SK-N-SH treated with all-trans-retinoic acid at 6 μM for 48 hours (cell line): ENCODE measurements around the gene ARHGEF12.
A peak's percentile ranks its signal among the peaks of the same experiment; 100 is the strongest.

Experiments
- ATAC-seq: fragments of 200-7000 bp; cut with Tn5 transposase; 3 replicates; pipeline ENCODE4 v1.9.1; 2020; ENCODE audit warnings: mild to moderate bottlenecking, moderate library complexity
- ARNTL ChIP-seq: fragments of 450-650 bp; formaldehyde crosslinking; IDR thresholded peaks from 2 replicates; pipeline ENCODE4 v1.5.0; 2020; ENCODE audit warnings: low read depth, mild to moderate bottlenecking, moderate library complexity, borderline replicate concordance
- BACH2 ChIP-seq: fragments of 250-450 bp; sonication (Bioruptor Pico); IDR thresholded peaks from 2 replicates; pipeline ENCODE4 v1.9.0; 2021; ENCODE audit warnings: mild to moderate bottlenecking, borderline replicate concordance
- CREB5 ChIP-seq: fragments of 250-450 bp; sonication (Bioruptor Pico); IDR thresholded peaks from 2 replicates; pipeline ENCODE4 v1.5.1; 2020; ENCODE audit warnings: low read depth, mild to moderate bottlenecking, moderate library complexity
- CSDC2 ChIP-seq: fragments of 250-450 bp; sonication (Bioruptor Pico); IDR thresholded peaks from 2 replicates; pipeline ENCODE4 v1.5.0; 2020; ENCODE audit warnings: mild to moderate bottlenecking, moderate library complexity
- ESRRG ChIP-seq: fragments of 250-450 bp; sonication (Bioruptor Pico); IDR thresholded peaks from 2 replicates; pipeline ENCODE4 v1.6.1; 2021; ENCODE audit warnings: mild to moderate bottlenecking
- GLIS3 ChIP-seq: fragments of 250-450 bp; sonication (Bioruptor Pico); IDR thresholded peaks from 2 replicates; pipeline ENCODE4 v1.5.0; 2020; ENCODE audit warnings: mild to moderate bottlenecking, moderate library complexity
- OSR1 ChIP-seq: fragments of 250-450 bp; sonication (Bioruptor Pico); IDR thresholded peaks from 2 replicates; pipeline ENCODE4 v1.8.0; 2022; ENCODE audit warnings: moderate library complexity, mild to moderate bottlenecking, inconsistent platforms
- PATZ1 ChIP-seq: fragments of 250-450 bp; sonication (Bioruptor Pico); IDR thresholded peaks from 2 replicates; pipeline ENCODE4 v1.8.0; 2020; ENCODE audit warnings: mild to moderate bottlenecking, moderate library complexity, borderline replicate concordance
- PPARA ChIP-seq: fragments of 250-450 bp; sonication (Bioruptor Pico); IDR thresholded peaks from 2 replicates; pipeline ENCODE4 v1.5.0; 2020; ENCODE audit warnings: mild to moderate bottlenecking, borderline replicate concordance
- RARB ChIP-seq: fragments of 250-450 bp; sonication (Bioruptor Pico); IDR thresholded peaks from 2 replicates; pipeline ENCODE4 v1.8.0; 2021; ENCODE audit warnings: mild to moderate bottlenecking, moderate library complexity
- TOX ChIP-seq: fragments of 250-450 bp; sonication (Bioruptor Pico); IDR thresholded peaks from 2 replicates; pipeline ENCODE4 v1.8.0; 2021; ENCODE audit warnings: mild to moderate bottlenecking, moderate library complexity, borderline replicate concordance
- ZC3H10 ChIP-seq: fragments of 250-450 bp; sonication (Bioruptor Pico); IDR thresholded peaks from 2 replicates; pipeline ENCODE4 v1.5.1; 2021; ENCODE audit warnings: mild to moderate bottlenecking, moderate library complexity
- ZFP3 ChIP-seq: fragments of 250-450 bp; sonication (Bioruptor Pico); IDR thresholded peaks from 2 replicates; pipeline ENCODE4 v1.5.0; 2020; ENCODE audit warnings: mild to moderate bottlenecking, moderate library complexity
- ZFP30 ChIP-seq: fragments of 450-650 bp; formaldehyde crosslinking; IDR thresholded peaks from 2 replicates; pipeline ENCODE4 v1.5.0; 2022; ENCODE audit warnings: mild to moderate bottlenecking, moderate library complexity
- ZNF565 ChIP-seq: fragments of 450-650 bp; formaldehyde crosslinking; conservative IDR thresholded peaks from 2 replicates; pipeline ENCODE4 v1.5.0; 2020; ENCODE audit warnings: low read depth, mild to moderate bottlenecking, moderate library complexity
- ZNF70 ChIP-seq: fragments of 450-650 bp; formaldehyde crosslinking; IDR thresholded peaks from 2 replicates; pipeline ENCODE4 v1.5.0; 2020; ENCODE audit warnings: mild to moderate bottlenecking, moderate library complexity
- TF ChIP-seq, protein P1 (sequence below): fragments of 250-450 bp; sonication (Bioruptor Pico); IDR thresholded peaks from 2 replicates; pipeline ENCODE4 v1.5.0; 2020; ENCODE audit warnings: mild to moderate bottlenecking, moderate library complexity
- TF ChIP-seq, protein P2 (sequence below): fragments of 250-450 bp; sonication (Bioruptor Pico); IDR thresholded peaks from 2 replicates; pipeline ENCODE4 v1.5.1; 2021; ENCODE audit warnings: mild to moderate bottlenecking, moderate library complexity

Gene ARHGEF12

DNA sequence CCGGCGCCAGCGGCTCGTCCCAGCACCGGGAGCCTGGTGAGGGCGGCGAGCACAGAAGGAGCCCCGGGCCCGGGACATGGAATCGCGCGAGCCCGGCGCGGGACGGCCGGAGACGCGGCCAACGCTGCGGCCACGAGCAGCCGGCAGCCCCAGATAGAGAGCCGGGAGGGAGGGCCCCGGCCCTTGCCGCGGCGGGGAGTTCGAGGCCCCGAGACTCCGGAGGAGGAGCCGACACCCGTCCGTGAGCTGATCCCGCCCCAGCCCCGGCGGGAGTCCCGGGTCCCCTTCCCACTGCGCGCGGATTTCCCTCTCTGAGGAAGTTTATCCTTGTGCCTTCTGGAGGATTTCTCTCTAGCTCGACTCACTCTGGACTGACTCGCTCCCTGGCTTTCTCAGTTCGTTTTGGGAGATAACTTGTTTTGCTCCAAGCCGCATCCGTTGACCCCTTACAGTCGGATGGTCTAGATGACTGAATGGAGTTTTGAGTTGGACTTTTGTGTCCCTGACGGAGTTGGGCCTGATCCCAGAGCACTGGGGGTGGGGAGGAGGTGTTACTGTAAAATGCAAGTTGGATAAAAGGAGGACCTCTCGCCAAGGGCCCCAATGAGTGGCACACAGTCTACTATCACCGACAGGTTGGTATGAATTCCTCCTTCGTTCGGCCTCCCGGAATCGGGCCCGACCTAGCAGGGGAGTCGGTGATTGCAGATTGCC is 585 bp downstream of the ARHGEF12 start (continued):
- TF ChIP-seq ZFP3 (CRISPR knock-in tag), result no peak
- TF ChIP-seq OSR1 (CRISPR knock-in tag), result no peak
- TF ChIP-seq CSDC2 (CRISPR knock-in tag), result no peak
- TF ChIP-seq PPARA (CRISPR knock-in tag), result no peak
- TF ChIP-seq, all 23 proteins: peak for 0

DNA sequence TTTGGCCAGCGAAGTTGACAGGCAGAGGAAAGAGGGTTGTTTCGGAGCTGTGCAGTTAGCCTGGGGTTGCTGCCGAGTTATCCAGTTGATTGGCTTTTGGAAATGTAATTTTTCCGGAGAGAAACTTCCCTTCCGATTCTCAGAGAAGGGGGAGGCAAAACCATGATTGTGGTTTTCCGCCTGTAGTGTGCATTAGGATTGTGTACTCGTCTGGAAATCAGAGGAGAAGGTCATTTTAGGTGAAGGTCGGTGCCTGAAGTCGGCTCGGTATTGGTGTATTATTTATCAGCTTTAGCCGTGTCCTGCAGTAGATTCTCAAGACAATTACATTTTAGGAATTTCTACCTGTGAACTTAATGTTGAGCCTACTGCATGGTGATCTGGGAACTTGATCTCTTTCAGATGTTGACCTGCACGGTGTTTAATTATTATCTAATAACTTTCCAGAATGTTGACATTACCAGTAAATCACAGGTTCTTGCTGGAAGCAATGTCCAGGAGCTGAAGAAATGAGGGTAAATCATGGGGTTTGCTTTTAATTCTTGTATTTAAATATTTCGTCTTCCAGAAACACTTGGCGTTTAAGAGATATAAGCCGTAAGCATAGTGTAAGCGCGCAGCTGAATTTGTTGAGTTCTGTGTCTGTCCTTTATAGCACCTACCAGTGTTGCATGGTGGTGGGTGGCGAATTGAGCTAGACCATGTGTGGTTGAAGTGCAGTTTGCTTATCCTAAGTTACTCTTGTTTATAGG is 1.3 kb downstream of the ARHGEF12 start:
- TF ChIP-seq, protein P1, sequence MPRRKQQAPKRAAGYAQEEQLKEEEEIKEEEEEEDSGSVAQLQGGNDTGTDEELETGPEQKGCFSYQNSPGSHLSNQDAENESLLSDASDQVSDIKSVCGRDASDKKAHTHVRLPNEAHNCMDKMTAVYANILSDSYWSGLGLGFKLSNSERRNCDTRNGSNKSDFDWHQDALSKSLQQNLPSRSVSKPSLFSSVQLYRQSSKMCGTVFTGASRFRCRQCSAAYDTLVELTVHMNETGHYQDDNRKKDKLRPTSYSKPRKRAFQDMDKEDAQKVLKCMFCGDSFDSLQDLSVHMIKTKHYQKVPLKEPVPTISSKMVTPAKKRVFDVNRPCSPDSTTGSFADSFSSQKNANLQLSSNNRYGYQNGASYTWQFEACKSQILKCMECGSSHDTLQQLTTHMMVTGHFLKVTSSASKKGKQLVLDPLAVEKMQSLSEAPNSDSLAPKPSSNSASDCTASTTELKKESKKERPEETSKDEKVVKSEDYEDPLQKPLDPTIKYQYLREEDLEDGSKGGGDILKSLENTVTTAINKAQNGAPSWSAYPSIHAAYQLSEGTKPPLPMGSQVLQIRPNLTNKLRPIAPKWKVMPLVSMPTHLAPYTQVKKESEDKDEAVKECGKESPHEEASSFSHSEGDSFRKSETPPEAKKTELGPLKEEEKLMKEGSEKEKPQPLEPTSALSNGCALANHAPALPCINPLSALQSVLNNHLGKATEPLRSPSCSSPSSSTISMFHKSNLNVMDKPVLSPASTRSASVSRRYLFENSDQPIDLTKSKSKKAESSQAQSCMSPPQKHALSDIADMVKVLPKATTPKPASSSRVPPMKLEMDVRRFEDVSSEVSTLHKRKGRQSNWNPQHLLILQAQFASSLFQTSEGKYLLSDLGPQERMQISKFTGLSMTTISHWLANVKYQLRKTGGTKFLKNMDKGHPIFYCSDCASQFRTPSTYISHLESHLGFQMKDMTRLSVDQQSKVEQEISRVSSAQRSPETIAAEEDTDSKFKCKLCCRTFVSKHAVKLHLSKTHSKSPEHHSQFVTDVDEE (CRISPR knock-in tag), result no peak
- no peak for TF ChIP-seq CSDC2 (CRISPR knock-in tag)
- TF ChIP-seq PATZ1 (CRISPR knock-in tag), result no peak
- no peak for TF ChIP-seq GLIS3
- no peak for TF ChIP-seq ESRRG (CRISPR knock-in tag)
- ATAC-seq, result peak; percentile 25

- TF ChIP-seq RARB (CRISPR knock-in tag) (no peak), ESRRG (CRISPR knock-in tag) (no peak), PATZ1 (CRISPR knock-in tag) (no peak)
- TF ChIP-seq, all 23 proteins: peak for 0
- no peak for ATAC-seq
Measured at GRCh38 chr11:120338107-120338933, 2.1 kb downstream of the ARHGEF12 start.

DNA sequence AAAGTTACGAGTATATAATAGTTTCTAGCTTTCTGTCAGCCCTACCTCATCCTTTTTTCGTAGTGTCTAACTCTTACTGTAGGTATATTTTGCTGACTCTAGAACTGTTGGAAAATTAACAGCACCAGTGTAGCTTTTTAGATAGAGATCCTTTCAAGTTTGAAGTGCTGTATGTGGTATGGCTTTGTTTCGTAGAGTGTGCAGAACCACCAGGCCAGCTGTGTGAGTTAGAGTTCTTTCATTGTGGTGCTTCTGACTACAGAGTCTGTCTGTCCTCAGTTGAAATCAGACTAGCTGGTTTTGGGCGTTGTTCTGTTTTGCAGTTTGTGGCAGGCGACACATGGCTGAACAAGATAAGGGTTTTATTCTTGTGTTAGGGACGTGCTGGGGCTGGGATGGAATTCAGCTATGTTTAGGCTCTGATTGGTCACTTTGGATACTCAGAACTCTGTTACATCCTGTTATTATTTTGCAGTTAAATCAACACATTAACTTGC is 3.2 kb downstream of the ARHGEF12 start:
- TF ChIP-seq OSR1 (CRISPR knock-in tag) (no peak), ZNF565 (CRISPR knock-in tag) (no peak), RARB (CRISPR knock-in tag) (no peak), BACH2 (CRISPR knock-in tag) (no peak), CREB5 (CRISPR knock-in tag) (no peak), ZFP3 (CRISPR knock-in tag) (no peak), ARNTL (CRISPR knock-in tag) (no peak), TOX (no peak), ZC3H10 (CRISPR knock-in tag) (no peak), ZFP30 (no peak), ZNF70 (no peak), ESRRG (CRISPR knock-in tag) (no peak), PATZ1 (CRISPR knock-in tag) (no peak), CSDC2 (CRISPR knock-in tag) (no peak)
- TF ChIP-seq, protein P2, sequence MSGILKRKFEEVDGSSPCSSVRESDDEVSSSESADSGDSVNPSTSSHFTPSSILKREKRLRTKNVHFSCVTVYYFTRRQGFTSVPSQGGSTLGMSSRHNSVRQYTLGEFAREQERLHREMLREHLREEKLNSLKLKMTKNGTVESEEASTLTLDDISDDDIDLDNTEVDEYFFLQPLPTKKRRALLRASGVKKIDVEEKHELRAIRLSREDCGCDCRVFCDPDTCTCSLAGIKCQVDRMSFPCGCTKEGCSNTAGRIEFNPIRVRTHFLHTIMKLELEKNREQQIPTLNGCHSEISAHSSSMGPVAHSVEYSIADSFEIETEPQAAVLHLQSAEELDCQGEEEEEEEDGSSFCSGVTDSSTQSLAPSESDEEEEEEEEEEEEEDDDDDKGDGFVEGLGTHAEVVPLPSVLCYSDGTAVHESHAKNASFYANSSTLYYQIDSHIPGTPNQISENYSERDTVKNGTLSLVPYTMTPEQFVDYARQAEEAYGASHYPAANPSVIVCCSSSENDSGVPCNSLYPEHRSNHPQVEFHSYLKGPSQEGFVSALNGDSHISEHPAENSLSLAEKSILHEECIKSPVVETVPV, result no peak
- ATAC-seq, result peak; percentile 5
